GM10266 (cell line): ENCODE measurements around the gene DAGLA.

Experiments used
- DNase-seq: peaks from one replicate; pipeline ENCODE4 v3.0.0; 2012; ENCODE audit errors: extremely low spot score
- TF ChIP-seq, protein P1 (sequence below): IDR thresholded peaks from 2 replicates; pipeline ENCODE4 v1.5.1; 2012; ENCODE audit warnings: mild to moderate bottlenecking, low read depth; ENCODE audit not compliant: control insufficient read depth, insufficient read depth; ENCODE audit errors: missing control alignments

DAGLA gene

GRCh38 chr11:61712314-61712713 is 32.1 kb downstream of the DAGLA start:
- TF ChIP-seq, protein P1, sequence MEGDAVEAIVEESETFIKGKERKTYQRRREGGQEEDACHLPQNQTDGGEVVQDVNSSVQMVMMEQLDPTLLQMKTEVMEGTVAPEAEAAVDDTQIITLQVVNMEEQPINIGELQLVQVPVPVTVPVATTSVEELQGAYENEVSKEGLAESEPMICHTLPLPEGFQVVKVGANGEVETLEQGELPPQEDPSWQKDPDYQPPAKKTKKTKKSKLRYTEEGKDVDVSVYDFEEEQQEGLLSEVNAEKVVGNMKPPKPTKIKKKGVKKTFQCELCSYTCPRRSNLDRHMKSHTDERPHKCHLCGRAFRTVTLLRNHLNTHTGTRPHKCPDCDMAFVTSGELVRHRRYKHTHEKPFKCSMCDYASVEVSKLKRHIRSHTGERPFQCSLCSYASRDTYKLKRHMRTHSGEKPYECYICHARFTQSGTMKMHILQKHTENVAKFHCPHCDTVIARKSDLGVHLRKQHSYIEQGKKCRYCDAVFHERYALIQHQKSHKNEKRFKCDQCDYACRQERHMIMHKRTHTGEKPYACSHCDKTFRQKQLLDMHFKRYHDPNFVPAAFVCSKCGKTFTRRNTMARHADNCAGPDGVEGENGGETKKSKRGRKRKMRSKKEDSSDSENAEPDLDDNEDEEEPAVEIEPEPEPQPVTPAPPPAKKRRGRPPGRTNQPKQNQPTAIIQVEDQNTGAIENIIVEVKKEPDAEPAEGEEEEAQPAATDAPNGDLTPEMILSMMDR, result no peak
- DNase-seq, result no peak

GRCh38 chr11:61712846-61713245 is 32.7 kb downstream of the DAGLA start:
- DNase-seq, result no peak
- TF ChIP-seq, protein P1, result no peak

DNA sequence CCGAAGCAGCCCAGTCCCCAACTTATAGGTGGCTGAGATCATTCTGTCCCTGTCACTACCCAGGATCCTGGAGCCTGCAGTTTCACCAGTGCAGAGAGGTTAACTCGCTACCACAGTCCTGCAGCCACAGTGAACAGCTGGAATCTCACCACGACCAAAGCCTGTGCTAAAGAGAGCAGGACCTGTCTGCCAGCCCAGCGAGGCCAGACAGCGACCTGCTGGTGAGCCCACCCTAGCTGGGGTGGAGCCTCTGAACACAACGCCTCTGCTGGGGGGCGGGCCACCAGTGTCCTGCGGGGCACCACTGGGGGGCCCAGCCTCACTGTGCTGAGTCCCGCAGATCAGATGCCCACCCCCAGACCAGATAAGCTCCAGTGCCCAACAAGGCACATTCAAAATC is 33.3 kb downstream of the DAGLA start:
- TF ChIP-seq, protein P1, result no peak
- DNase-seq, result no peak

DNA sequence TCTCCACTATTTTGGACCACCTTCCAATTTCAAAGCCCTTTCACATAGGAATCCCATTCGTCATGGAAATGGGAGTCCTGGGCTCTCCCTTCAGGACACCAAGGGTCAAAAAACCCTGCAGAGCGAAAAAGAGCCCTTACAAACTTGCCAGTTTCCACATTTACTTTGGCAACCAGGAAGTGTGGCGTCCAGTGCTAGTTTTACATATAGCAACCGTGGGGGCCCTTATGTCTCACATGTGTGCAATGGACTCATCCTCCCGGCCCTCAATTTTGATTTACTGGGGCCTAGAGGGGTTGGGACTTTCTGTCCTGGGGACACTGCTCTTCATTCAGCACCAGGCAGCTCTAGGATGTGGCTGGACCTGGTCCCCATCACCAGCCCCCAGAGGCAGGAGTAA is 33.7 kb downstream of the DAGLA start:
- no peak for DNase-seq
- TF ChIP-seq, protein P1, result no peak

GRCh38 chr11:61714316-61714715 is 34.1 kb downstream of the DAGLA start:
- DNase-seq, result no peak

DNA sequence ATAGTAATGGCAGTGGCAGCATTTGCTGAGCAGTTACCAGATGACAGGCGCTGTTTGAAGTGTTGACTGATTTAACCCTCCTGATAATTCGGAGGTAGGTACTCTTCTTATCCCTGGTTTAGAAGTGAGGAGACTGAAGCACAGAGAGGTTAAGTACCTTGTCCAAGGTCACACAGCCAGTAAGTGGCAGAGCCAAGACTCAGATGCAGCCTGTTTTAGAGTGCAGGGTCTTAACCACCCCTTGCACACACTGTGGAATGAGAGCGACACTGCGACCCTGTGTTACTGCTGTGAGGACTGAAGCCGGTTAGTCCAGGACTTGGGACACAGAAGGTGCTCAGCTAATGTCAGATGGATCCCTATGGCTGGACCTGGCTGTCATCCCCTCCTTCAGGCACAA is 34.7 kb downstream of the DAGLA start:
- TF ChIP-seq, protein P1, result no peak

More at GRCh38 chr11:61714316-61714715, 34.1 kb downstream of the DAGLA start:
- TF ChIP-seq, protein P1, result no peak

GRCh38 chr11:61715867-61716266 is 35.7 kb downstream of the DAGLA start:
- TF ChIP-seq, protein P1, result no peak
- DNase-seq, result no peak

More for the DNA sequence above, 34.7 kb downstream of the DAGLA start:
- no peak for DNase-seq
